ENCODE measurements around the gene WDR27.
"Not testable (repeated sequence)": the region's sequence is repeated elsewhere in the genome, so short reads cannot be mapped to it uniquely, and the experiment has no call there.

The WDR27 gene

DNA sequence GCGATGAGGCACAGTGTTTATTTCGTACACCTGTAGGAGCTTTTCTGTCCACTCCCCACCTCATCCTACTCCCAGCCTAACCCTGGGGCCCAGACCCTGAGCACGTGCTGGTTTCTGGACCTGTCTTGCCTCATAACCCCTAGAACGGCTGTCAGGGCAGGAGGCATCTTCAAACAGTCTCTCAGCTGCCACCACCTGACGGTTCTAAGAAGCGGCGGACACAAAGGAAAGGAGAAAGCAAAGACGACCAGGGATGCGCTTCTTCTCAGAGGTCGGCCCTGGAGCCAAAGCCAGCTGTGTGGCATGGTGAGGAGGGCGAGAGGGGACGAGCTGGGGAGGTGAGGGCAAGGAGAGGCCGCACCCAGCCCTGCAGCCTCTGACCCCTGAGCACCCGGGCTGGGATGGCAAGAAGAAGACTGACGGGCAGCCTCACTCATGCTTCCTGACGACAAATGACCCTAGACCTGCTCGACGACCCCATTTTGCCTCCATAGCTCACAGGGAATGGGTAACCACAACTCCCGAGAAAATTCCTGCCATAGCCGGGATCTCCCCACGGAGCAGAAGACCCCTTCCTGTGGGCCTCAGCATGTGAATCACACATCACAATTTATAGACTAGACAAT lies 62.1 kb downstream of the WDR27 start:
- no peak for DNase-seq (ENCODE audit: low read depth)

DNA sequence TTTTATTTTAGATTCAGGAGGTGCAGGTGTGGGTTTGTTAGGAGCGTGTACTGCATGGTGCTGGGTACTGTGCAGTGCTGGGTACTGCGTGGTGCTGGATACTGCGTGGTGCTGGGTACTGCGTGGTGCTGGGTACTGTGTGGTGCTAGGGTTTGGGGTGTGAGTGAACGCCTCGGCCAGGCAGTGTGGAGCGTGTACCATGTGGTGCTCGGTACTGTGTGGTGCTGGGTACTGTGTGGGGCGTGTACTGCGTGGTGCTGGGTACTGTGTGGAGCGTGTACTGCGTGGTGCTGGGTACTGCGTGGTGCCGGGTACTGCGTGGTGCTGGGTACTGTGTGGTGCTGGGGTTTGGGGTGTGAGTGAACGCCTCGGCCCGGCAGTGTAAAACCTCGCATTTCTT lies 62.9 kb downstream of the WDR27 start:
- no peak for DNase-seq (ENCODE audit: low read depth)

DNA sequence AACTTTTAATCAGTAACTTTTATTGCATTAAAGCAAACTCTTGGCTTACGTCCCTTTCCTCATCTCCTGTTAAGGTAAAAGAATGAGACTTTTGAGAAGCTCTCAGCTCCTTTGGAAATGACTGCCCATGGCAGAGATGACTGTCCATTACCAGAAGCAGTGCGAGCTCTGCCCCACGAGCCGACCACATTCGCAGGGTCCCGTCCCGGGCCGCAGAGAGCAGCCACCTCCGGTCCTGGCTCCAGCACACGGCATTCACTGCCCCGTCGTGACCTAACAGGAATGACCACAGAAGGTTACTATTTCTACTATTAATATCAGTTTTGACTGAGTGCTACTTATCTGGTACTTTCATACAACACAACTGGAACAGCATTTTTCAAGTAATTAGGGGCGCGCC lies 63.4 kb downstream of the WDR27 start:
- DNase-seq (ENCODE audit: low read depth): no peak

GRCh38 chr6:169635345-169635744 lies 66.5 kb downstream of the WDR27 start:
- DNase-seq (ENCODE audit: low read depth): no peak

DNA sequence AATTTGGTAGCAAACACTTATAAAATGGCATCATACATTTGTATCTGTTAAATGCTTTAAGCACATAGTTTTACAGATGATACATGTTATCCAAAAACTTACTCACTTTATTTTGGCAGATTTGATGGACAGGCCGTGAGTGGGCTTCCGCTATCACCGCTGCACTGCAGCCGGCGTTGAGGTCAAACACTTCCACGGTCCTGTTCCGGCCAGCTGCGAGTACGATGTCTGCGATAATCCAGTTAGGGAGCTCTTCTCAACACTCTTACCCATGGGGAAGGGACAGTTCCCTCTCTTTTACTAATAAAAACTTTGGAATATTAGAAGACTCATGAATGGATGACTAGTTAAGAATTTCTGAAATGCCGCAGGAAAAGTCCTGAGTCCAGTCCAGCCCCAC lies 69.0 kb downstream of the WDR27 start:
- DNase-seq (ENCODE audit: low read depth): no peak

GRCh38 chr6:169629256-169629655 lies 72.6 kb downstream of the WDR27 start:
- no peak for DNase-seq (ENCODE audit: low read depth)

DNA sequence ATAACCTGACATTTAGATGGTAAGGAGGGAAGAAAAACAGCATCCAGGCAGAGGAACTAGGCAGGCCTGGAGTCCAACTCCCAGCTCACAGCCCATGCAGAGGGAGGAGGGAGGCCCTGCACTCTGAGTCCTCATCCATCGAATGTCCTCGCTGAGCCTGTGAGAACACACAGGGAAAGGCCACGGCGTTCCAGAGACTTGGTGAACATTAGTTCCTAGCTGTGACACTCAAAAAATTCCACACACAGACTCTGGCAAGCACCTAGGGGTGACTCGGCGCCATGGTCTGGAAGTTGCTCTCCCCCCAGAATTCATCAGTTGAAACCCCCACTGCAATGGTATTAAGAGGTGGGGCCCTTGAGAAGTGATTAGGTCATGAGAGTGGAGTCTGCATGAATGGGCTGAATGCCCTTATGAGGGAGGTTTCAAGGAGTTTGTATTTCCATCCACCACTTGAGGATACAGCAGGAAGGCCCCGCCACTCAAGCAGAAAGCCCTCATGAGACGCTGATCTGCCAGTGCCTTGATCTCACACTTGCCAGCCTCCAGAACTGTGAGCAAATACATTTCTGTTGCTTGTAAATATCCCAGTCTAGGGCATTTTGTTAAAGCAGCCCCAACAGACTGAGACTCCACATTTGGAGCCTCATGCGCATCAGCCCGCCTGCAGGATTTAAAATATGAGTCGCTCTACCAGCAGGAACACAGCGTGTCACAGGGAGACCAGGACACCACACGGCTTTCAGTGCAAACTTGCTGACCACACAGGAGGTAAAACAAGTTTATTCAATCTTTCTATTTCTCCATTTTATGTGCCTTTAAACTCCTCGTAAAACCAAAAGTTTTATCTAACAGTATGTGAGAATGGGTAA lies 73.9 kb downstream of the WDR27 start:
- no peak for DNase-seq (ENCODE audit: low read depth)

DNA sequence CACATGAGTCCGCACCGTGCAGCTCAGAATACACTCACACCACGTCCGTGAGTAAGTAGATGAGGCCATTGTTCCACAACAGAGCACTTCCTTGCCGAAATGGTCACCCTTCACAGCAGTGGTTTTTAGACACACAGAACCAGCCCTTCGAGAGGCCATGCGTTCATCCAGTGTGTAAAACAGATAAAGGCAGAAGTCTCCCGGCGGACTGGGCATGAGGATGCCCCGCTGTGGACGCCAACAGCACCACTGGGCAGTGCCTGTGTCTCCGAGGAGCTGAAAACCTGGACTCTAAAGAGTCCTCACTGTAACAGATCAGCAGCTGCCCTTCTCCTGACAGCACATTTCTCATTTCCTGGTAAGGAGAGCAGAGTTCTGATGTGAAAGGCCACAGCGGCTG lies 75.2 kb downstream of the WDR27 start:
- DNase-seq (ENCODE audit: low read depth): no peak

GRCh38 chr6:169626169-169626568 lies 75.7 kb downstream of the WDR27 start:
- no peak for DNase-seq (ENCODE audit: low read depth)

DNA sequence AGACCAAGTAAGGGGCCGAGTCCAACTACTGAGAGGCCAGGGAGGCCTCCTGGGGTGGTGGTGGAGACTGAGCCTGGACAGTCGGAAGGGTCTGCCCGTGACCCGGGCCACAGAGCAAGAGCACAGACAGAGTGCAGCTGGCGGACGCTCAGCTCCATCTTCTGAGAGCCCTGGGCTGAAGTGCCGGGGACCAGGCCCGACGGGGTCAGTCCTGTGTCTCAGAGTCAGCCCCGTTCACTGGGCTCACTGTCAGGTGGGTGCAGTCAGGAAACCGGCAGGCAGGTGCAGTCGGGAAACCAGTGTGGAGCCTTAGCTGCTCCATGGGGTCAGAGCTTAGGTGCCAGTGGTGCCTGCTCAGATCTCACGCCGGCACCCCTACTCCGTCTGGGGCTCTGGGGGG lies 76.5 kb downstream of the WDR27 start:
- DNase-seq (ENCODE audit: low read depth): no peak

GRCh38 chr6:169624785-169625184 lies 77.0 kb downstream of the WDR27 start:
- DNase-seq (ENCODE audit: low read depth): no peak

GRCh38 chr6:169623975-169624374 lies 77.9 kb downstream of the WDR27 start:
- no peak for DNase-seq (ENCODE audit: low read depth)

DNA sequence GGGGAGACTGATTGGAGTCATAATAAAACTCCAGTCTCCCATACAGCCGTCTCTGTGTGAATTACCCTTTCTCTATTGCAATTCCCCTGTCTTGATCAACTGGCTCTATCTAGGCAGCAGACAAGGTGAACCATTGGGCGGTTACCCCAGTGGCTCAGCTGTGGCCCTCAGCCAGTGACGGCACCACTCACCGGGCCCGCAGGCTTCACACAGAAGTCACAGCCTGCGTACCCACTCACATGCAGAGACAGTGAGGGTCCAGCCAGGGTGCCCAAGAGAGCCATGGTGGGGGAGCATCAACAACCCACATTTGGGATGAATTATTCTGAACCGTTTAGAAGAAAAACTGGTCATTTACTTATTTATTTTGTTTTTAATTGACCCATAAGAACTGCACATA lies 78.5 kb downstream of the WDR27 start:
- no peak for DNase-seq (ENCODE audit: low read depth)

DNA sequence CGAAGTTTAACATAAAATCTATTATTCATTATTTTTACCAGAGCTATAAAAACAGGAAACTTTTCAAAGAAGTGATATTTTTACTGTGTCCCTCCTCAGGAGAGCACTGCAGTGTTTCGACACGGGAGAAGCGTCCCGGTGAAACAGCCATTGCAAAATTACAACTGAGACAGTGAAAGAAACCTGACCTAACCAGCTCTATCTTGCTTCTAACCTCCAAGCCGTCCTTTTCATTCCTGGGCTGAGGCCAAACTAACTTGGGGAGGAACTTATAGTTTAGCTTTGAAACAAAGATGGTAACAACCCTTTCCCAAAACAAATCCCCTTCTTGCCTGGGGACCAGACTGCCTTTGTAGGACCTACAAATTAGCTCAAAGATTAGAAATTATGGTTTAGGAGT lies 79.2 kb downstream of the WDR27 start:
- DNase-seq (ENCODE audit: low read depth): no peak

DNA sequence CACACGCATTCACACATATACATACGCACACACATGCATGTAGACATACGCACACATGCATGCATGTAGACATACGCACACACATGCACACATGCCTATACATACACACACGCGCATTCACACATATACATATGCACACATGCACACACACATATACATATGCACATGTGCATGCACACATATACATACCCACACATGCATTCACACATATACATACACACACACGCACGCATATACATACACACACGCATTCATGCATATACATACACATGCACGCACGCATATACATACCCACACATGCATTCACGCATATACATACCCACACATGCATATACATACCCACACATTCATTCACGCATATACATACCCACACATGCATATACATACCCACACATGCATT lies 80.5 kb downstream of the WDR27 start:
- no peak for DNase-seq (ENCODE audit: low read depth)

DNA sequence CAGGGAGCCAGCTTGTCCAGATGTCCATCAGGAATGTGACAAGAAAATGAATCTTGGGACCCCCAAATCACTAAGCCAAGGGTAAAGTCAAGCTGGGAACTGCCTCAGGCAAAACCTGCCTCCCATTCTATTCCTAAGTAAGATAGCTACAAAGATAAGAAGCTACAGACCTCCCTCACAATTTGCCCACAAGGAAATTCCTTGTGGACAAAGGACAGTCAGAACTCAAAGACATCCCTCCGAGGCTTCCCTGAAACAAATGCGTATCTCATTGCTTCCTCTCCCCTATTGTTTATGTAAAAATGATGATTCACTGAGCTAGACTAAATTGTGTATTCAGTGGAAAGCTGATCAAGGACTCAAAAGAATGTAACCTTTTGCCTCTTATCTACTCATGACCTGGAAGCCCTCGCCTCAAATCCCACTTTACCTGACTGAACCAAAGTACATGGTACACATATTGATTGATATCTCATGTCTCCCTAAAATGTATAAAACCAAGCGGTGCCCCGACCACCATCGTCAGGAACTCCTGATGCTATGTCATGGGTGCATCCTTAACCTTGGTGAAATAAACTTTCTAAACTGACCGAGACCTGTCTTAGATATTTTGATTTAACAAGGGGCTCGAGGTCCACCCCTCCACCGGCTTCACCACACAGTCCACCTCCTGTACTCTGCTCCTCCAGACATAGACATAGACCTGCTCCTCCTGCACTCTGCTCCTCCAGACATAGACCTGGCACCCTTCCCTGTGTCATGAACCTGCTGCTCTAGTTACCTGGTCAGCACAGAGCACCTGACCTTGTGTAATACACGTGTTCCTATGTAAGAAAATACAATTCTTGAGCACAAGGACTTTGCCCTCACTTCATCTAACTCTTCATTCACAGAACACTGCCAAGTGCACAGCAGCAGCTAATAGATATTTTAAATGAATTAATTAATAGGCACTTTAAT lies 81.4 kb downstream of the WDR27 start:
- no peak for DNase-seq (ENCODE audit: low read depth)

GRCh38 chr6:169619650-169620049 lies 82.2 kb downstream of the WDR27 start:
- DNase-seq (ENCODE audit: low read depth): no peak

DNA sequence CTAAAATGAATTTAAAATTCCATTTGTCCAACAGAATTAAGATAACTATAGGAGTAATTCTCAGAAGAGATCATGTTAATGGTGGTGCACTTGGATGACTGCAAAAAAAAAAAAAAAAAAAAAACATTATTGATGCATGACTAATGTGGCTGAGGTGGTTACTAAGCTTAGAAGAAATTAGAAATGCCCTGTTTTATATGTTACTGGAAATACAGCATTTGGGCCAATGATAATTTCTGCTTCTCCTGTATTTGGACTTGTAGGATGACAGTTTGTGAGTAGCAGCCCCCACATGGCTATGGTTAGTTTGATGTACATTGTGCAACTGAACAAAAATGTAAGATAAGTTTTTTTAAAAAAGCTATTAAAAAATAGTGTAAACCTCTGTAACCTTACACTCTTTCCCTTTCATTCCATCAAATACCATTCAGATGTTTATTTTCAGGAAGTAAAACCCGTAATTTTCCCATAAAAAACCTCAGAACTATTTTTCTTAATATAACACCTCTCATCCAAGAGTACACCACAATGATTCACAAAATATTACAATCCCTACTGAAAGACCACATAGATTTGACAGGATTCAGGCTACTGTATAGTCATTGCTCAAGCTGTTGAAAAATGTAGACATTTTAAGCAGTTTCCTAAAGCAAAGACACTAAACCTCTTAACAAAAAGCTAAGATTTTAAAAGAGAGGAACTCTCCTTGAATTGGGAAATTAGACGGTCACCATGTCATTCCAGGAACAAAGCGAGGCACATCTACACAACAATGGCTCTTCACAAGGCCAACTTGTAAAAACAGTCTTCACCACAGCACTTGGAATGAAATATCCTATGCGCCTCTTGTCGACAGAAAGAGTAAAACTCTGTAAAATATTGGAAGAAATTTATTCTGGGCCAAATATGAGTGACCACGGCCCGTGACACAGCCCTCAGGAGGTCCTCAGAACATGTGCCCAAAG lies 83.0 kb downstream of the WDR27 start:
- peak; percentile 49 for DNase-seq (ENCODE audit: low read depth)

DNA sequence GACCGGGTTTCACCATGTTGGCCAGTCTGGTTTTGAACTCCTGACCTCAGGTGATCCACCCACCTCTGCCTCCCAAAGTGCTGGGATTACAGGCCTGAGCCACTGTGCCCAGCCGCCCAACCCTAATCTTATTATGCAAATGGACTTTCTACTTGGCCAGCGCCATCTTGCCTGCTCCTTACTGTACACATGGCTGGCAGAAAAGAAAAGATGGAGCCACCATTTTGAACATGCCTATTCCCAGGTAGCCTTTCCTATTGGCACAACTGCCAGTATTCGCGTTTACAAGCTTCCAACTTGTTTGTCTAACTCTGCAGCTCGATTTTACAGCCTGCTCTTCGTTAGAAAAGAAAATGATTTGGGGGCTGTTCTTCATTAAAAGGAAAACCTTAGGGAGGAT lies 84.3 kb downstream of the WDR27 start:
- DNase-seq (ENCODE audit: low read depth): no peak

- DNase-seq (ENCODE audit: low read depth): not testable (repeated sequence)
Measured at GRCh38 chr6:169608609-169609008, 93.2 kb downstream of the WDR27 start.

DNA sequence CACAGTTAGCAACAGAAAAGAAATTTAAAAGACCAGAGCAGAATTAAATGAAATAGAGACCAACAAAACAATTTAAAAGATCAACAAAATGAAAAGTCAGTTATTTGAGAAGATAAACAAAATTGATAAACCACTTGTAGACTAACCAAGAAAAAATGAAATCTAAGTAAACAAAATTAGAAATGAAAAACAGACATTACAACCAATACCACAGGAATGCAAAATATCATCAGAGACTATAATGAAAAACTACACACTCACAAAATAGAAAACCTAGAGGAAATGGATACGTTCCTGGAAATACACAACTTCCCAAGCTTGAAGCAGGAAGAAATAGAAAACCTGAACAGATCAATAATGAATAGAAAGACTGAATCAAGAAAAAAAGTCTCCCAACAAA lies 97.8 kb downstream of the WDR27 start:
- no peak for DNase-seq (ENCODE audit: low read depth)

All from fibroblast of the conjunctiva (primary cell).